ENCODE data around the gene CEP290. TPM values are rescaled to one million over a fixed set of nuclear protein-coding genes. Genes with fewer than 3 reads are reported as not detected.

CEP290 gene
- total RNA-seq, 4 donors from 2014 or later: 24.7 to 42.6 (median 36.6) TPM

DNA sequence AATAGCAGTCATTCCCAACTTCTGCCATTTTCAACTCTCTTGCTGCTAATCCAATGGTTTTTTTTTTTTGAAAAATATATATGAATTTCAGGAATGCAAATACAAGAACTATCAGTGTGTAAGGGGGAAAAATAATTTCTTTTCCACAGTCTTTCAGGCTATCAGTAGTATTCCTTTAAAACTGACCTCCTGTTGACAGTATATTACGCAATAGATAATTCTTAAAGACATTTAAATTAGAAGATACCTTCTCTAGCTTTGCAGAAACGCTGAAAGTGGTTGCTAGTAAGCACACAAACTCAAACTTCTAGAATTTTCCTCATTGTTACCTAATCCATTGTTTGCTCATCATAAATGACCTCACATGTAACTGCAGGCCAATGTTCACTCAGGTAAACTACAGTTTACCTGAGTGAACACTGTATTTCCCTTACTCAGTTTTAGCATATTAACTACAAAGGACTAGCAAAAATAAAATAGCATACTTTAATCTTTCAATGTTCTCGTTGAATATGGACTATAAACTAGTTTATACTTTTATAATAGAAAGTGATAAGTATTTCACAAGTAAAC is 112.7 kb downstream of the CEP290 start, which contains the start of gene C12orf50:
Gene C12orf50, minus strand, starts transcription at position 309 of the 573 bp plus-strand sequence. CDS start 2,439 bp downstream, outside the sequence.
- intact Hi-C loops (cut with DNase I): no loop called here
- Histone ChIP-seq H3K4me3 (replicated peaks in 1 of 3) (no peak within 1 kb of the TSS), H3K27ac (no peak within 1 kb of the TSS), H3K9me3 (no peaks in the 10 kb centered on the region), H3K36me3 (no peaks in the 10 kb centered on the region), H3K4me1 (no peaks in the 10 kb centered on the region), H3K27me3 (no peaks in the 10 kb centered on the region)
- 58 to 60% methylated on average over 3 of the region's 3 CpGs for WGBS, 2 donors
- TF ChIP-seq POLR2A (IDR thresholded peaks at IDR 0.05) (no peak), CTCF (IDR thresholded peaks at IDR 0.05) (no peak)
- no peak for DNase-seq

DNA sequence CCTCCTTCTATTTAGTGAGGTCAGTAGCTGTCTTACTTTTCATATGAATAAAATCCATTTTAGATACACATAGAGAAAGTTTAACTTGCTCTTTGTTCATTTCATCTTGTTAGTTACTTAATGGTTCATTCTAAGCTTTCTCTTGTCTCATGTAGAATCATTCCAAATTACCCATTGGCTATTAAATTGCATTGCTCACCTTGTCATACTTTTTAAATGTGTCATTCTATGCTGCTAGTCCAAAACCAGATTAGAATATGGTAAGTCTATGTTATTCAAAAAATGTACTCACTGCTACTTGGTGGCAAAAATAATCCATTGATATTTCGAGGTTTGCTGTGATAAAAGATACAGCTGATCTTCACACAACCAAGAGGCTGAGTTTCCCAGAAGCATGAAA is 115.7 kb downstream of the CEP290 start:
- intact Hi-C loops (cut with DNase I): no loop called here
- Histone ChIP-seq H3K36me3 (no peaks in the 10 kb centered on the region), H3K27me3 (no peaks in the 10 kb centered on the region), H3K27ac (no peak overlapping the region), H3K9me3 (no peaks in the 10 kb centered on the region), H3K4me1 (no peaks in the 10 kb centered on the region), H3K4me3 (replicated peaks in 1 of 3) (no peak overlapping the region)
- TF ChIP-seq POLR2A (IDR thresholded peaks at IDR 0.05): no peak
- TF ChIP-seq CTCF (IDR thresholded peaks at IDR 0.05): no peak
- DNase-seq: no peak
- 88 to 93% methylated on average over 1 of the region's 1 CpG for WGBS, 2 donors

- no peak for DNase-seq
- Histone ChIP-seq H3K27me3 (no peaks in the 10 kb centered on the region), H3K9me3 (no peaks in the 10 kb centered on the region), H3K4me1 (no peaks in the 10 kb centered on the region), H3K36me3 (no peaks in the 10 kb centered on the region), H3K4me3 (replicated peaks in 1 of 3) (no peak overlapping the region), H3K27ac (no peak overlapping the region)
- intact Hi-C loops (cut with DNase I): no loop called here
- 59 to 82% methylated on average over 2 to 3 of the region's 3 CpGs for WGBS, 2 donors
- TF ChIP-seq POLR2A (IDR thresholded peaks at IDR 0.05) (no peak), CTCF (IDR thresholded peaks at IDR 0.05) (no peak)
These were observed 123.9 kb downstream of the CEP290 start for GRCh38 chr12:88017964-88018363.

DNA sequence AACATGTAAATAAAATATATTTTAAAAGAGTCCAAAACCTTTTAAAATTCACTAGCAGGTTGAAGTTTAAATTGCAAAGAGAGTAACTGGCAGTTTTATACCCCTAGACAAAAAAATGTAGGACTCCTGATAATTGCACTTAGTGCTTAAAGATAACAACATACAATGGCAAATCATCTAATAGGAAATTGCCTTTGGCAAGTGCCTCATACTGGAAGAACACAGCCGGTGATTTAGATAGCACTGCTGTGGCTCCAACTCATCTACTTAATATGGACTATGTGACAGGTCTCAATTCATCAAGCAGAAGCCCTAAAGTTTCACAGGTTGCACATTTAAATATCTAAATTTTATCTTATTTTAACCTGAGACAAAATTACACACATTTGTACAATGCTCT is 126.1 kb downstream of the CEP290 start:
- intact Hi-C loops (cut with DNase I): no loop called here
- Histone ChIP-seq H3K27ac (no peak overlapping the region), H3K4me3 (replicated peaks in 1 of 3) (no peak overlapping the region), H3K9me3 (no peaks in the 10 kb centered on the region), H3K4me1 (no peaks in the 10 kb centered on the region), H3K27me3 (no peaks in the 10 kb centered on the region), H3K36me3 (no peaks in the 10 kb centered on the region)
- no peak for TF ChIP-seq POLR2A (IDR thresholded peaks at IDR 0.05)
- no peak for TF ChIP-seq CTCF (IDR thresholded peaks at IDR 0.05)
- 59 to 73% methylated on average over 1 of the region's 1 CpG for WGBS, 2 donors
- DNase-seq: no peak

- no peak overlapping the region for H3K27ac ChIP-seq
- no peaks in the 10 kb centered on the region for H3K4me1 ChIP-seq
- intact Hi-C loops (cut with DNase I): no loop called here
- H3K36me3 ChIP-seq: no peaks in the 10 kb centered on the region
- H3K9me3 ChIP-seq: no peaks in the 10 kb centered on the region
- no peaks in the 10 kb centered on the region for H3K27me3 ChIP-seq
- no peak overlapping the region for H3K4me3 ChIP-seq (replicated peaks in 1 of 3)
- TF ChIP-seq CTCF (IDR thresholded peaks at IDR 0.05) (no peak), POLR2A (IDR thresholded peaks at IDR 0.05) (no peak)
- WGBS, 2 donors: 69 to 73% methylated on average over 5 of the region's 5 CpGs
- no peak for DNase-seq
These were observed 130.1 kb downstream of the CEP290 start for GRCh38 chr12:88011755-88012154.

Measured in thyroid gland (tissue), 4 donors.